Gastroesophageal sphincter (tissue), 3 donors: ENCODE results near the gene MYOF.
"Not testable (repeated sequence)": the region's sequence is repeated elsewhere in the genome, so short reads cannot be mapped to it uniquely, and the experiment has no call there.

Experiments
- EP300 ChIP-seq: sonication (generic); formaldehyde crosslinking; IDR thresholded peaks from one replicate; pipeline ENCODE4 v1.6.1; 2017; ENCODE audit warnings: antibody characterized with exemption, mild to moderate bottlenecking
- TF ChIP-seq, protein P1 (sequence below), 4 experiments: fragments of 200-600 bp in 2 of 4; fragments of 450-650 bp in 2 of 4; sonication (generic) in 1 of 4; IDR thresholded peaks; one replicate each; pipeline ENCODE4 v1.5.1; 2017 to 2019; ENCODE audit warnings: antibody characterized with exemption in 4 of 4, mild to moderate bottlenecking in 2 of 4, moderate library complexity in 2 of 4

DNA sequence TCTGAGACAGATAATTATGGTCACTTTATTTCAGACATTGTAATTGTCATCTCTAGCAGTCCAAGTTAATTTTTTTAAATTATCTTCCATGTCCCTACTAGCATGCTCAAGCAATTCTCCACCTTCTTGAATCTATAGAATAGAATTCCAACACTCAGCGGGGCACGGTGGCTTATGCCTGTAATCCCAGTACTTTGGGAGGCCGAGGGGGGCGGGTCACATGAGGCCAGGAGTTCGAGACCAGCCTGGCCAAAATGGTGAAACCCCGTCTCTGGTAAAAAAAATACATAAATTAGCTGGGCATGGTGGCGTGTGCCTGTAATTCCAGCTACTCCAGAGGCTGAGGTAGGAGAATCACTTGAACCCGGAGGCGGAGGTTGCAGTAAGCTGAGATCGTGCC, 39.4 kb downstream of the MYOF start:
- TF ChIP-seq, protein P1, sequence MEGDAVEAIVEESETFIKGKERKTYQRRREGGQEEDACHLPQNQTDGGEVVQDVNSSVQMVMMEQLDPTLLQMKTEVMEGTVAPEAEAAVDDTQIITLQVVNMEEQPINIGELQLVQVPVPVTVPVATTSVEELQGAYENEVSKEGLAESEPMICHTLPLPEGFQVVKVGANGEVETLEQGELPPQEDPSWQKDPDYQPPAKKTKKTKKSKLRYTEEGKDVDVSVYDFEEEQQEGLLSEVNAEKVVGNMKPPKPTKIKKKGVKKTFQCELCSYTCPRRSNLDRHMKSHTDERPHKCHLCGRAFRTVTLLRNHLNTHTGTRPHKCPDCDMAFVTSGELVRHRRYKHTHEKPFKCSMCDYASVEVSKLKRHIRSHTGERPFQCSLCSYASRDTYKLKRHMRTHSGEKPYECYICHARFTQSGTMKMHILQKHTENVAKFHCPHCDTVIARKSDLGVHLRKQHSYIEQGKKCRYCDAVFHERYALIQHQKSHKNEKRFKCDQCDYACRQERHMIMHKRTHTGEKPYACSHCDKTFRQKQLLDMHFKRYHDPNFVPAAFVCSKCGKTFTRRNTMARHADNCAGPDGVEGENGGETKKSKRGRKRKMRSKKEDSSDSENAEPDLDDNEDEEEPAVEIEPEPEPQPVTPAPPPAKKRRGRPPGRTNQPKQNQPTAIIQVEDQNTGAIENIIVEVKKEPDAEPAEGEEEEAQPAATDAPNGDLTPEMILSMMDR (IDR thresholded peaks at IDR 0.05): not testable (repeated sequence)
- not testable (repeated sequence) for TF ChIP-seq EP300
